ENCODE measurements around the gene COL5A2.

The COL5A2 gene

DNA sequence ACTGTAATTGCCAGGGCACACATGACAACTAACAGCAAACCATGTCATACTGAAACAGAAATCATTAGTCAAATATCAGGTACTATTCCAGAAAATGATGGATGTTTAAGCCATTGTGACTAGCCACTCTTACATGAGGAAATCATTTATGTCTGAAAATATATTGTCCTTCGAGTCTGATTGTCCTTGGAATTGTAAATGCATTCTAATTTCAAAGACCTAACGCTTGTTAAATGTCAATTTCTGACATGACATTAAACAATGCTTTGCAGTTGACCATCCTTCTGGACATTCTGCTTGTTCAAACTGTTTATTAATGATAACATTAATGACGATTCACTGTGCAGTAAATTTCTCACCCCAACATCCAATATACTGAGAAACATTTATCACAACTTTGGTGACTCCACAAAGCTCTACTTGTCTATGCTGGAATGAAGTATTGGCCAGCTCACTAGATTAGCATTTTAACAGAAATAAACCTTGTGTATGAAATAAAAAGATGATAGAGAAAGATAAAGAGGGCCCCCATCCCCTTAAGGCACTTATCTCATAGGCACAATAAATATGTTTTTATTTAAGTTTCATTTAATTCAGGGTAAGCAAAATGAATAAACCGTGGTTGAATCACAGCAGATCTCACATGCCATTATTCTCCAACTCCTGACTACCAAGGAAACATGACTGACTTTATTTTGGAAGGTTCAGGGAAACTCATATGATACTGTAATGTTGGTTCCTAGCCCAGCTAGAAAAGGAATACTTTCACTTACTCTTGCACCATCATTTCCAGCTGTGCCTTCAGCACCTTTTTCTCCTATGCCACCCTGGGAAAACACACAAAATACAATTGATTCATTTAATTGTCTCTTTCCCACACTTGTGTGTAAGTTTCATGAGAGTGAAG, 123.1 kb downstream of the COL5A2 start:
- peak; percentile 41 for FAIRE-seq
- TF ChIP-seq POLR2A (IDR thresholded peaks at IDR 0.05; ENCODE audit: low read depth, low read length): no peak
- no peak for DNase-seq (ENCODE audit: insufficient read length, low spot score)

- TF ChIP-seq POLR2A (IDR thresholded peaks at IDR 0.05; ENCODE audit: low read depth, low read length): no peak
- no peak for DNase-seq (ENCODE audit: insufficient read length, low spot score)
- FAIRE-seq: no peak
Measured at GRCh38 chr2:189050165-189050712, 129.3 kb downstream of the COL5A2 start.

DNA sequence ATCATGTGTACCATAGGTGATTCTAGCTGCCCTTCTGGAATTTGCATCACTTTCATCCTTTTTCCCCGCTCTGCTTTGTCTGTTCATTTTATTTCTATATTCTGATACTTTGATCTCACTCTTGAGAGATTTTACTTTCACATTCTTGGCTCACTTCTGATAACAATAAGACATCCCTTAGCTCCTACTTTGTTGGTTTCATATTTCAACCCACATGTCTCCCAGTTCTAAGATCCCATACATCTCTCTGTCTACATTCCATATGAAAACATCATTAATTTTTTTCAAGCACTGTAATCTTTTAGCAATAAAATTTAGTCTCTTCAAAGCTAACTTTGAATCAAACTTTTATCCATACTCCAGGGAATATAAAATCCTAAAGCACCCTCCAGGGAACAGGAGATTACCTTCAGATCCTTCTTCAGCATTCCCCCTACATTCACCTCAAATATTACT, 129.8 kb downstream of the COL5A2 start:
- no peak for DNase-seq (ENCODE audit: insufficient read length, low spot score)
- TF ChIP-seq POLR2A (IDR thresholded peaks at IDR 0.05; ENCODE audit: low read depth, low read length): no peak
- FAIRE-seq: no peak

GRCh38 chr2:189048189-189048588, 131.4 kb downstream of the COL5A2 start:
- DNase-seq (ENCODE audit: insufficient read length, low spot score): no peak
- no peak for TF ChIP-seq POLR2A (IDR thresholded peaks at IDR 0.05; ENCODE audit: low read depth, low read length)
- no peak for FAIRE-seq

GRCh38 chr2:189047171-189047888, 132.2 kb downstream of the COL5A2 start:
- no peak for TF ChIP-seq POLR2A (IDR thresholded peaks at IDR 0.05; ENCODE audit: low read depth, low read length)
- FAIRE-seq (peak; percentile 71), DNase-seq (ENCODE audit: insufficient read length, low spot score) (no peak)

DNA sequence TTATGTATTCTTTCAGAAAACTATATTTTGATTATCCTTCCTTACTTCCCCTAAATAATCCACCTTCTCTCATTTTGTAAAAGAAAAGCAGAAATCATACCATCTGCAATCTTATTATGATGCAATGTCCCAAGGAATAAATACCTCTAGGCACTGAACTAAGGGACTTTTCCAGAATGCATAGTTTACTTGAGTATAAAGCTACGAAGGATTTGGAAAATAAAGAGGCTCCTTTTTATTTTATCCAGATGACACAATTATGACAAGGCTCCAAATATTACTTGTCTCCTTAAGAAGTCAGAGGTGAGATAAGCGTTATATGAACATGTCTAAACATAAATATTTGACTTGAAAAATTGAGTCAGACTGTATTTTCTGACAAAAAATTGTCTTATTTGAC, 133.2 kb downstream of the COL5A2 start:
- FAIRE-seq: no peak
- no peak for TF ChIP-seq POLR2A (IDR thresholded peaks at IDR 0.05; ENCODE audit: low read depth, low read length)

GRCh38 chr2:189045836-189046235, 133.7 kb downstream of the COL5A2 start:
- no peak for TF ChIP-seq POLR2A (IDR thresholded peaks at IDR 0.05; ENCODE audit: low read depth, low read length)
- FAIRE-seq (no peak), DNase-seq (ENCODE audit: insufficient read length, low spot score) (no peak)

More for the DNA sequence above, 133.2 kb downstream of the COL5A2 start:
- DNase-seq (ENCODE audit: insufficient read length, low spot score): no peak

DNA sequence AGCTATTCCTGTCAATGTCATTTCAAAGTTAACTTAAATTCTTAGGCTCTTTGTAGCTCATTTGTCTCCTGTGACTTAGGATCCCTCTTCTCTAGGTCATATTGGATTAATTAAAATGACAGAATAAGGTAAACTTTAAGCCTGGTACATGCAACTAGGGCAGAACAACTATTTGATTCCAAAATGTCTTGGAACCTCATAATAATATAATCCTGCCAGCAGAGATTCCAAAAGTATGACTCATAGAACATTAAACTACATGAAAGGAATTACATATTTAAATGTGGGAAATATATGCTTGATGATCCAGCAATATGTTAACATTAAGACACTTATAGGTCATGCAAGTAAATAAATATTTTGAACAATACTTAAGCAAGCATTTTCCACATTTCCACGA, 142.0 kb downstream of the COL5A2 start:
- FAIRE-seq (no peak), DNase-seq (ENCODE audit: insufficient read length, low spot score) (peak; percentile 3)
- TF ChIP-seq POLR2A (IDR thresholded peaks at IDR 0.05; ENCODE audit: low read depth, low read length): no peak

GRCh38 chr2:189024901-189025618, 154.5 kb downstream of the COL5A2 start:
- TF ChIP-seq POLR2A (IDR thresholded peaks at IDR 0.05; ENCODE audit: low read depth, low read length): no peak
- no peak for DNase-seq (ENCODE audit: insufficient read length, low spot score)
- no peak for FAIRE-seq

GRCh38 chr2:189022492-189022891, 157.1 kb downstream of the COL5A2 start:
- TF ChIP-seq POLR2A (IDR thresholded peaks at IDR 0.05; ENCODE audit: low read depth, low read length): no peak
- FAIRE-seq: no peak
- DNase-seq (ENCODE audit: insufficient read length, low spot score): no peak

GRCh38 chr2:189022053-189022481, 157.5 kb downstream of the COL5A2 start:
- FAIRE-seq: peak; percentile 60
- no peak for TF ChIP-seq POLR2A (IDR thresholded peaks at IDR 0.05; ENCODE audit: low read depth, low read length)
- no peak for DNase-seq (ENCODE audit: insufficient read length, low spot score)

- TF ChIP-seq POLR2A (IDR thresholded peaks at IDR 0.05; ENCODE audit: low read depth, low read length): no peak
- FAIRE-seq (no peak), DNase-seq (ENCODE audit: insufficient read length, low spot score) (no peak)
Measured at GRCh38 chr2:189020179-189020578, 159.4 kb downstream of the COL5A2 start.

DNA sequence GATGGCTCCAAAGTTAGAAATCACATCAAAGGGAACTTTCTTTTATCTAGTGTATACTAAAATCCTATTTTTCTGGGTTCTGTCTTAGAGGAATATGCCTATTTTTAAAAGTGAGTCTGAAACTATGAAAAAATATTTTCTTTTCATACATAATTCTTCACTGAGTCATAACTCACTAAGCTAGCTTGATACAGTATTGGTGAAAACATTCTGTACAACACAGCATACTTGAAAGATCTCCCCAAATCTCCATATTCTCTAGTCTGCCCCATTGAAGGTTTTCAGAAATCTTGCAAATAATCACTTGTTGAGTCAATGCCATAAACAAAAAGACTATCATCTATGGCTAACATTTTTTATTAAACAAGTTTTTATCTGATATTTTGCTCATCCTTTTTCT, 160.9 kb downstream of the COL5A2 start:
- no peak for TF ChIP-seq POLR2A (IDR thresholded peaks at IDR 0.05; ENCODE audit: low read depth, low read length)
- FAIRE-seq: no peak
- DNase-seq (ENCODE audit: insufficient read length, low spot score): no peak
